ENCODE results near the gene TBCD. TPM values are rescaled to one million over a fixed set of nuclear protein-coding genes. Genes with fewer than 3 reads are reported as not detected.

TBCD gene
- total and polyA plus RNA-seq, 12 donors: 25.6 to 240 (median 66.2) TPM

GRCh38 chr17:82806645-82807044, 54.8 kb downstream of the TBCD start:
- intact Hi-C loops (cut with DNase I): no loop called here
- Histone ChIP-seq H3K27me3 (no peaks in the 10 kb centered on the region), H3K4me3 (no peak overlapping the region), H3K27ac (no peak overlapping the region), H3K36me3 (replicated peaks in 1 of 2) (peaks cover 0 to 6% of the 10 kb centered on the region in 2 donors), H3K9me3 (replicated peaks in 1 of 3) (no peaks in the 10 kb centered on the region), H3K4me1 (replicated peaks in 1 of 2) (no peaks in the 10 kb centered on the region)
- DNase-seq: no peak
- TF ChIP-seq CTCF (IDR thresholded peaks at IDR 0.05): no peak
- no peak for TF ChIP-seq POLR2A (IDR thresholded peaks at IDR 0.05)
- WGBS, 4 donors: 90 to 98% (median 93%) methylated on average over 16 to 21 of the region's 21 CpGs

- Histone ChIP-seq H3K9me3 (replicated peaks in 1 of 3) (no peaks in the 10 kb centered on the region), H3K36me3 (replicated peaks in 1 of 2) (peaks cover 0 to 6% of the 10 kb centered on the region in 2 donors), H3K27ac (no peak overlapping the region), H3K4me1 (replicated peaks in 1 of 2) (no peaks in the 10 kb centered on the region), H3K4me3 (no peak overlapping the region), H3K27me3 (no peaks in the 10 kb centered on the region)
- TF ChIP-seq CTCF (IDR thresholded peaks at IDR 0.05): no peak
- no peak for TF ChIP-seq POLR2A (IDR thresholded peaks at IDR 0.05)
- intact Hi-C loops (cut with DNase I): no loop called here
- 78 to 87% (median 79%) methylated on average over 2 to 9 of the region's 9 CpGs for WGBS, 4 donors
- DNase-seq: no peak
These were observed 55.2 kb downstream of the TBCD start for GRCh38 chr17:82807101-82807500.

GRCh38 chr17:82807562-82807961, 55.7 kb downstream of the TBCD start:
- Histone ChIP-seq H3K9me3 (replicated peaks in 1 of 3) (no peaks in the 10 kb centered on the region), H3K27ac (no peak overlapping the region), H3K36me3 (replicated peaks in 1 of 2) (peaks cover 0 to 6% of the 10 kb centered on the region in 2 donors), H3K27me3 (no peaks in the 10 kb centered on the region), H3K4me3 (no peak overlapping the region), H3K4me1 (replicated peaks in 1 of 2) (no peaks in the 10 kb centered on the region)
- intact Hi-C loops (cut with DNase I): no loop called here
- DNase-seq: no peak
- TF ChIP-seq CTCF (IDR thresholded peaks at IDR 0.05) (no peak), POLR2A (IDR thresholded peaks at IDR 0.05) (no peak)
- WGBS, 4 donors: 90 to 95% (median 94%) methylated on average over 17 to 21 of the region's 21 CpGs

- Histone ChIP-seq H3K4me3 (no peak overlapping the region), H3K9me3 (replicated peaks in 1 of 3) (no peaks in the 10 kb centered on the region), H3K36me3 (replicated peaks in 1 of 2) (peaks cover 0 to 6% of the 10 kb centered on the region in 2 donors), H3K27me3 (no peaks in the 10 kb centered on the region), H3K4me1 (replicated peaks in 1 of 2) (no peaks in the 10 kb centered on the region), H3K27ac (no peak overlapping the region)
- WGBS, 4 donors: 90 to 93% (median 91%) methylated on average over 8 of the region's 8 CpGs
- TF ChIP-seq POLR2A (IDR thresholded peaks at IDR 0.05): no peak
- TF ChIP-seq CTCF (IDR thresholded peaks at IDR 0.05): no peak
- intact Hi-C loops (cut with DNase I): no loop called here
- no peak for DNase-seq
These were observed 56.1 kb downstream of the TBCD start for GRCh38 chr17:82808006-82808405.
